NCI-H82 treated with DMSO at 0.1 percent for 48 hours (cell line): ENCODE measurements around the gene NACA2.
"Not testable (repeated sequence)": the region's sequence is repeated elsewhere in the genome, so short reads cannot be mapped to it uniquely, and the experiment has no call there.

Experiments used
- DNase-seq: peaks from one replicate; lab custom pipeline; 2025; ENCODE audit not compliant: unreplicated experiment; lab: John Stamatoyannopoulos, UW

NACA2 gene

GRCh38 chr17:61552560-61552959, 38.5 kb downstream of the NACA2 start:
- not testable (repeated sequence) for DNase-seq

GRCh38 chr17:61551255-61551742, 39.7 kb downstream of the NACA2 start:
- no peak for DNase-seq

- no peak for DNase-seq
Observed at GRCh38 chr17:61547113-61547512, 43.9 kb downstream of the NACA2 start.

GRCh38 chr17:61545335-61545938, 45.6 kb downstream of the NACA2 start:
- no peak for DNase-seq

- no peak for DNase-seq
Observed at GRCh38 chr17:61543786-61544415, 47.1 kb downstream of the NACA2 start.

- no peak for DNase-seq
Observed at GRCh38 chr17:61542027-61542426, 49.0 kb downstream of the NACA2 start.

- DNase-seq = no peak
Observed at GRCh38 chr17:61540874-61541273, 50.1 kb downstream of the NACA2 start.
